KMS-11 (cell line): Measurements from ENCODE around the gene JARID2.

Experiments
- H2AFZ ChIP-seq: fragments of 200-600 bp; sonication (generic); 2 replicates; pipeline ENCODE4 v1.6.1; 2016; ENCODE audit warnings: antibody characterized with exemption, mixed run types, low read depth
- H3K27ac ChIP-seq: fragments of 200-600 bp; sonication (generic); 2 replicates; pipeline ENCODE4 v1.6.1; 2016; ENCODE audit warnings: mild to moderate bottlenecking, mixed run types
- H3K27me3 ChIP-seq: fragments of 200-600 bp; sonication (generic); 2 replicates; pipeline ENCODE4 v1.6.1; 2017; ENCODE audit warnings: mild to moderate bottlenecking, low read depth, mixed run types, moderate library complexity; ENCODE audit not compliant: insufficient read depth
- H3K36me3 ChIP-seq: fragments of 200-600 bp; sonication (generic); 2 replicates; pipeline ENCODE4 v1.6.1; 2017; ENCODE audit warnings: mild to moderate bottlenecking, mixed run types; ENCODE audit not compliant: insufficient read depth
- H3K4me1 ChIP-seq: fragments of 200-600 bp; sonication (generic); 2 replicates; pipeline ENCODE4 v1.6.1; 2016; ENCODE audit warnings: mild to moderate bottlenecking, low read depth, mixed run types; ENCODE audit not compliant: poor library complexity, severe bottlenecking
- H3K4me2 ChIP-seq: fragments of 200-600 bp; sonication (generic); 2 replicates; pipeline ENCODE4 v1.7.0; 2016; ENCODE audit warnings: mild to moderate bottlenecking, mixed run types
- H3K4me3 ChIP-seq: fragments of 200-600 bp; sonication (generic); IDR thresholded peaks from 2 replicates; pipeline ENCODE4 v1.6.1; 2017; ENCODE audit warnings: low read depth, low read length, mixed read lengths; ENCODE audit not compliant: insufficient read depth
- H3K79me2 ChIP-seq: fragments of 200-600 bp; sonication (generic); 2 replicates; pipeline ENCODE4 v1.6.1; 2016; ENCODE audit warnings: low read depth, mixed run types; ENCODE audit not compliant: insufficient read depth
- H3K9ac ChIP-seq: fragments of 200-600 bp; sonication (generic); 2 replicates; pipeline ENCODE4 v1.6.1; 2016; ENCODE audit warnings: mild to moderate bottlenecking, mixed run types
- H4K20me1 ChIP-seq: fragments of 200-600 bp; sonication (generic); 2 replicates; pipeline ENCODE4 v1.6.1; 2016; ENCODE audit warnings: mild to moderate bottlenecking, mixed run types; ENCODE audit not compliant: insufficient read depth
- CTCF ChIP-seq: fragments of 200-600 bp; sonication (generic); conservative IDR thresholded peaks from 2 replicates; pipeline ENCODE4 v1.6.1; 2017; ENCODE audit warnings: low read depth, mild to moderate bottlenecking, antibody characterized with exemption, low read length, moderate library complexity, mixed read lengths

The JARID2 gene

GRCh38 chr6:15338476-15338875 is 92.6 kb downstream of the JARID2 start:
- no peak overlapping the region for H3K4me2 ChIP-seq
- no peaks in the 10 kb centered on the region for H3K36me3 ChIP-seq
- H3K4me1 ChIP-seq = no peaks in the 10 kb centered on the region
- H2AFZ ChIP-seq = no peak overlapping the region
- no peak for TF ChIP-seq CTCF
- H3K27ac ChIP-seq = no peak overlapping the region
- H3K27me3 ChIP-seq = no peaks in the 10 kb centered on the region
- H4K20me1 ChIP-seq = no peaks in the 10 kb centered on the region
- no peak overlapping the region for H3K9ac ChIP-seq
- peaks cover 10% of the 10 kb centered on the region; the same call in 1 of the 2 replicates for H3K79me2 ChIP-seq
- H3K4me3 ChIP-seq = no peak overlapping the region

- Histone ChIP-seq H3K4me2 (no peak overlapping the region), H3K4me3 (no peak overlapping the region), H3K9ac (no peak overlapping the region), H3K4me1 (no peaks in the 10 kb centered on the region), H4K20me1 (no peaks in the 10 kb centered on the region), H2AFZ (no peak overlapping the region), H3K27me3 (no peaks in the 10 kb centered on the region), H3K27ac (no peak overlapping the region), H3K36me3 (no peaks in the 10 kb centered on the region), H3K79me2 (peaks cover 10% of the 10 kb centered on the region; the same call in 1 of the 2 replicates)
- no peak for TF ChIP-seq CTCF
Measured at GRCh38 chr6:15339081-15339480, 93.2 kb downstream of the JARID2 start.

- H3K27me3 ChIP-seq = no peaks in the 10 kb centered on the region
- no peak overlapping the region for H3K27ac ChIP-seq
- H3K9ac ChIP-seq = no peak overlapping the region
- no peaks in the 10 kb centered on the region for H3K4me1 ChIP-seq
- no peaks in the 10 kb centered on the region for H4K20me1 ChIP-seq
- no peak for TF ChIP-seq CTCF
- H3K4me3 ChIP-seq = no peak overlapping the region
- no peaks in the 10 kb centered on the region for H3K36me3 ChIP-seq
- H2AFZ ChIP-seq = no peak overlapping the region
- H3K79me2 ChIP-seq = peaks cover 15% of the 10 kb centered on the region; the same call in 1 of the 2 replicates
- no peak overlapping the region for H3K4me2 ChIP-seq
Measured at GRCh38 chr6:15340105-15340601, 94.3 kb downstream of the JARID2 start.

- Histone ChIP-seq H3K4me2 (no peak overlapping the region), H2AFZ (no peak overlapping the region), H3K27ac (no peak overlapping the region), H3K27me3 (no peaks in the 10 kb centered on the region), H3K4me3 (no peak overlapping the region), H3K79me2 (peaks cover 21% of the 10 kb centered on the region; the same call in 1 of the 2 replicates), H3K36me3 (no peaks in the 10 kb centered on the region), H4K20me1 (no peaks in the 10 kb centered on the region), H3K4me1 (no peaks in the 10 kb centered on the region), H3K9ac (no peak overlapping the region)
- TF ChIP-seq CTCF = no peak
Measured at GRCh38 chr6:15340775-15341174, 94.9 kb downstream of the JARID2 start.
